Measurements from ENCODE around the gene CHAD.
"Not testable (repeated sequence)": the region's sequence is repeated elsewhere in the genome, so short reads cannot be mapped to it uniquely, and the experiment has no call there.

CHAD gene

DNA sequence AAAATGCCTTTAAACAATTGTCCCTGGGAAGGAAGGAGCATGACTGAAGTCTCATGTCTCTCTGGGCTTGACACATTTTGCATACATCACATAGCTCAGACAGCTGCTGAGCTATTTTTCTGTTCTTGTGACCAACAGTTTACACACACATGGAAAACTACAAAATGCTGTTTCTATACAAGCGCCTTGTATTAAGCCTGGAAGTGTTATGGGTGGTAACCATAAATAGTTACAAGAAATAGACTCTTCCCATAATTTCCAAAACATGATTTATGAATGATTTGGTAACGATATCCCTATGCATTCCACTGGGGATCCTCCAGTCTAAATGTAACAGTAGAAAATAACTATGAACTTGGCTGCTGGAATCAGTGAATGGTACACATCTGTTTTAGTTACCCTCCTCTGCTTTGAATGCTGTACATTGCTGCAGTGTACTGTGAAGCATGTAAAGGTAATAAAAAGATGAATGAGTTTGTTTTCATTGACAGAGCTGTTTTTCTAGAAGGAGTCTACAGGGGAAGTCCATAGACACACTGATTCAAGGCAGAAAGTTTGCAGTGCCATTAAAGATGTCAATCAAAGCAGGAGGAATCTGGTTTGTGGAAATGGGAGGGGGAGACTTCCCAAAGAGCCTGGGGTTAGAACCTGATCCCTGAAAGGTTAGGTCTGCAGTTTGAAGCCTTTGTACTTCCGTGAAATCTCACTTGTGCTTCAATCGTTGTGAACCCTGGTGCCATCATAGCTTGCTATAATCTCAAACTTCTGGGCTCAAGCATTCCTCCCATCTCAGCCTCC, 37.7 kb downstream of the CHAD start:
- DNase-seq (ENCODE audit: low read depth in 1 of 2, low spot score in 1 of 2): no peak

DNA sequence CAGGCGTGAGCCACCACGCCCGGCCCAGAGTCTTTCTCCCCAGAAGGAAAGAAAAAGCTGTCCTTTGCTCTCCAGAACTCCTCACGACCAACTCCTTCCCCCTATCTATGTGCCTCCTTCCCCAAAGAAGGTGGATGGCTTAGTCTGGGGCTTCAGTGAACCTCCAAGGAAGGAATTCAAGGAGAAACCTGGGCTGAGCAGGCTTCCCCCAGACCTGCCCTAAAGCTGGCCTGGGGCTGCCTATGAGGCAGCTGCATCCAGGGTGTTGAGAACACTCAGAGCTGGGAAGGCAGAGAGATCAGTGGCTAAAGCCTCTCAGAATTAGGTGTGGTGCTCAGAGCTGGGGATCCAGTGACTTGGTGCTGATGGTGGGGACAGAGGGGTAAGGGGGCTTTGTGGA, 38.9 kb downstream of the CHAD start:
- no peak for DNase-seq (ENCODE audit: low read depth in 1 of 2, low spot score in 1 of 2)

- no peak for DNase-seq (ENCODE audit: low read depth in 1 of 2, low spot score in 1 of 2)
Observed at GRCh38 chr17:50428831-50429424, 39.8 kb downstream of the CHAD start.

DNA sequence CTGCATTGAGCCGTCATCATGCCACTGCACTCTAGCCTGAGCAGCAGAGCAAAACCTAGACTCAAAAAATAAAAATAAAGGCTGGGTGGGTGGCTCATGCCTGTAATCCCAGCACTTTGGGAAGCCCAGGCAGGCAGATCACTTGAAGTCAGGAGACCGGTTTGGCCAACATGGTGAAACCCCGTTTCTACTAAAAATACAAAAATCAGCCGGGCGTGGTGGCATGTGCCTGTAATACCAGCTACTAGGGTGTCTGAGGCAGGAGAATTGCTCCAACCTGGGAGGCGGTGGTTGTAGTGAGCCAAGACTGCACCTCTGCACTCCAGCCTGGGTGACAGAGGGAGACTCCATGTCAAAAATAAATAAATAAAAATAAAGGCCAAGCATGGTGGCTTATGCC, 40.6 kb downstream of the CHAD start:
- not testable (repeated sequence) for DNase-seq (ENCODE audit: low read depth in 1 of 2, low spot score in 1 of 2)

DNA sequence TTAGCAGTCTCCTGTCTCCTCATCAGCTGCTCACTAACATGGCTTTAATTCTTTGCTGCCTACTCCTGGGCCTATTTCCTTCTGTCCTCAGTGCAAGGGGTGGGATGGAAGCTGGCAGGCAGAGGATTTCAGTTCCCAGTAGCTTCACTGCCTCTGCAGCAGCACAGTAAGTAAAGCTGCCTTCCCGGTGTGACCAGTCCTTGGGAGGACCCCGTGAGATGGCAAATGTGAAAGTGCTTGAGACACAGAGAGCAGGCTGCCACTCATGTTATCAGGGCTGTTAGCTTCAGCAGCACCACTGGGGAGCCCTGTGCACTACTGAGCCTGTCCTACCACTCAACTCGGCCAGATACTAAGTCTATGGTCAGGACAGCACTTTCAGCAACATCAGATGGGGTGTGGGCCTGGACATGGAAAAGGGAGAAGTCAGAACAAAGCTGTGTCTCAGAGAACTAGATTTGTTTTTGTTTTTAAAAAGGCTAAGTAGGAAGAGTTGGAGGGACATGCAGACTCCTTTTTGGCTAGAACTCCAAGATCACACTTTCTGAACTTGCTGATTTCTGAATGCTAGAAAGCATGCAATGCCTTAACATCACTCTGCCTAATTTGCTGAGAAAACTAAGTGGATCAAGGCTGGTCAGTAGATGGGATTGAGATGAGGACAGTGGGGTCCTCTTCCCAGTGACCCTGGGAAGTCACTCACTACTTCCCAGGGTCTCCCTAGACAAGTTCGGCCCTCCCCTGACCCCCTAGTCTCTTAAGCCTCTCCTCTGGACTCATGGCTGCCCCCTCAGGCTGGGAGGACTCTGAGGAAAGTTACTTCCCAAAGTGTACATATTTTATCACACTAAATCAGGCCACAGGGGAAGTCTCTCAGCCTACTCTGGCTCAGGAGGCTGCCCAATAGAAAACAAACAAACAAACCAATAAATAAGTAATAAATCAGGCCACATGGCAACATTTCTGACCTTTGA, 41.6 kb downstream of the CHAD start:
- DNase-seq (ENCODE audit: low read depth in 1 of 2, low spot score in 1 of 2): no peak

DNA sequence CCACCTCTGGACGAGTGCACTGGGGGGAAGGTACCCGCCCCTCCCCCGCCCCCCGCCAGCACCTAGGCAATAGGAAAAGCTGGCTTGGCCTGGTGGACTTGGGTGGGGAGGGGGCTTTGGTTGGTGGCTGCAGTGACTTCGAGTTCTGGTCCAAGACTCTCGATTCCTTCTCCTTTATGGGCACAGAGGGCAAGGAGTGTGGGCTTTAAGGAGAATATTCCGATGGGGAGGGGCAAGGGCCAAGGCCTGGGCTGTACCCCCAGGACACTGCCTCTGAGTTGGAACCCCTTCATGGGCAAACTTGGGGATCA, 42.3 kb downstream of the CHAD start:
- DNase-seq (ENCODE audit: low read depth in 1 of 2, low spot score in 1 of 2): no peak

DNA sequence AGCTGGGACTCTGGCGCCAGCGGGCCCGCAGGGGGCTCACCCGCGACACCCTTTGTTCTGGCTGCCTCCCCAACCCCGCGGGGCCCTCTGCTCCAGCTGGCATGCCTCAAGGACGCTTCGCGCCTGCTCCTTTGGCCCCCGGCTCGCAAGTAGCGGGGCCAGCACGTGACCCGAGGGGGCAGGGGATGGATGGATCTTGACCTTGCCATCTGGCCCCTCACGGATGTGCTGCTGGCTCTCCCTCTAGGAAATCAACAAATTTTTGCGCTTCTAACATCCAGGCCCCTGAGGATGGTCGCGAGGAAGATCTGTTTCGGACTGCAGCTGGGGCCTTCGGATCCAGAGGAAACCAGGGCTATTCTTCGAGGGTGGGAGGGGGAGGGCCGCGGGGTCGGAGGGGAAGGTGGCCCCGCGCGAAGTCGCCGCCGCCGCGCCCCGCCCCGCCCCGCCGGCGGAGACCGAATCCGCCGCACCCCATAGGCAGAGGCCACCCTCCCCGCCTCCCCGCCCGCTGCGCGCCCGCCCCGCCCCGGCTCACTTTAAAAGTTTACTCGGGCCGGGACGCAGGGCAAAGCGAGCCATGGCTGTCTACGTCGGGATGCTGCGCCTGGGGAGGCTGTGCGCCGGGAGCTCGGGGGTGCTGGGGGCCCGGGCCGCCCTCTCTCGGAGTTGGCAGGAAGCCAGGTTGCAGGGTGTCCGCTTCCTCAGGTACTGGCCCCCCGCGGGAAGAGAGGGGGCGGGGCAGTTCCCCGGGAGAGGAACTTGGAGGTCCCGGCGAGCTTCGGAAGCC, 42.8 kb downstream of the CHAD start, which contains the start of gene ACSF2:
Gene ACSF2, plus strand, starts transcription at position 537 of the 790 bp plus-strand sequence. Its CDS starts 44 bp downstream, at position 581.
- peak; percentile 45 to 55 for DNase-seq (ENCODE audit: low read depth in 1 of 2, low spot score in 1 of 2)

- no peak for DNase-seq (ENCODE audit: low read depth in 1 of 2, low spot score in 1 of 2)
Observed at GRCh38 chr17:50424996-50425681, 43.5 kb downstream of the CHAD start.

DNA sequence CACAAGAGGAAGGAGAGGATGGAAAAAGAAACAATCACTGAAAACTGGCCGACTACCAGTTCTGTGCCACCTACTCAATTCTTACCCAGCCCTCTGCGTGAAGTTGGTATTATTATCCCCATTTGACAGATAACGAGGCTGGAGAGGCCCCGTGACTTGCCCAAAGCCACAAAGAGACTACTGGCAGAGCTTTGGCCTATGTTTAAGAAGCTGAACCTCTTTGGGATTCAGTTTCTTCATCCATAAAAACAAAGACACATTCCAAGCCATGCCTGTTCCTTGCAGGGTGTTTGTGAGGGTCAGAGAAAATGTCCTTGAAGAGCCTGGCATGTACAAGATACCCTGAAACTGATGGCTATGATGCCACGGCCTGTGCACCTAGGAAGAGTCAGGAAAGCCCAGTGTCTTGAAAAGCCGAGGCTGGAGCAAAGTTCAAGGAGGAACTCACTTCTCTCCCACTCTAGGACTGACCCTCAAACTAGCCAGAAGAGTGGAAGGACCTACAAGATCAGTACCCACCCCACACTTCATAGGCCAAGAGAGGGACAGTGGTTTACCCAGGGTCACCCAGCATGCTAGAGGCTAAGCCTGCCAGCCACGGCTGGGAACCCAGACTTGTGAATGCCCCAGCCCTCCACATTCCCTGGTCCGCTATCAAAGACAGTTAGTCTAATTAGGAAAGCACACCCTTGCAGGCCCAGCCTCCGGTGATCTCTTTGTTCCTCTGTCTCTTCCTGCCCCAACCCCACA, 44.3 kb downstream of the CHAD start:
- no peak for DNase-seq (ENCODE audit: low read depth in 1 of 2, low spot score in 1 of 2)

DNA sequence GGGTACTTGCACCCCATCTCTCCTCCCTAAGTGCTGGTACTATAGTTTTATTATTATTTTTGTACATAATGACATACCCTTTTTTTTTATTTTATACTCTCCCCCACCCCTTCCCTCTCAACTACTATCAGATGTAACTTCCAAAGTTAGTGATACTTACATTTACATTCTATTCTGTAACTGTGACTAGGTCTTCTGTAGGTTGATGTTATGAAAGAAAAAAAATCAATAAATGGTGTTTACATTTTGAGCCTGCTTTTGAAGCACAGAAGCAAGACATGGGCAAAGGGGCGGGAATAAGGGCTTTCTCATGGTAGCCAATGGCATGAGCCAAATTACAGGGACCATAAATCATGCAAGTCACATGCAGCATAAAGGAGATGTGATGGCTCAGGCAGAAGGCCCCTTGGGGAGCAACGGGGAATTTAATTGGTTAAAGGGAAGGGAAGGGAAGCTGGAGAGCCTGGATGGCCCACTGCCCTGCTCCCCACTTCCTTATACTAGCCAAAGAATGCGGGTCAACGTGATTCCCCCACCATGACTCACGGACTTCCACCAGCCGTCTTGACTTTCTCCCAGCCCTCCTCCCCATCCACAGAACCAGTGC, 45.0 kb downstream of the CHAD start:
- DNase-seq (ENCODE audit: low read depth in 1 of 2, low spot score in 1 of 2): no peak

DNA sequence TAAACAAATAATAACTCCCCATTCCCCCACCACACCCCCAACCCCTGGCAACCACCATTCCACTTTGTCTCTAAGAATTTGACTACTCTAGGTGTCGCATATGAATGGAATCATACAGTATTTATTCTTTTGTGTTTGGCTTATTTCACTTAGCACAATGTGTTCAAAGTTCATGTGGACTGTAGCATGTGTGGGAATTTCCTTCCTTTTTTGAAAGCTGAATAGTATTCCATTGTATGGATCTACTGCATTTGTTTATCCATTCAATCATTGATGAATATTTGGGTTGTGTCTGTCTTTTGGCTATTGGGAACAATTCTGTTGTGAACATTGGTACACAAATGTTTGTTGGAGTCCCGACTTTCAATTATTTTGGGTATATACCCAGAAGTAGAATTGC, 45.9 kb downstream of the CHAD start:
- DNase-seq (ENCODE audit: low read depth in 1 of 2, low spot score in 1 of 2): no peak

DNA sequence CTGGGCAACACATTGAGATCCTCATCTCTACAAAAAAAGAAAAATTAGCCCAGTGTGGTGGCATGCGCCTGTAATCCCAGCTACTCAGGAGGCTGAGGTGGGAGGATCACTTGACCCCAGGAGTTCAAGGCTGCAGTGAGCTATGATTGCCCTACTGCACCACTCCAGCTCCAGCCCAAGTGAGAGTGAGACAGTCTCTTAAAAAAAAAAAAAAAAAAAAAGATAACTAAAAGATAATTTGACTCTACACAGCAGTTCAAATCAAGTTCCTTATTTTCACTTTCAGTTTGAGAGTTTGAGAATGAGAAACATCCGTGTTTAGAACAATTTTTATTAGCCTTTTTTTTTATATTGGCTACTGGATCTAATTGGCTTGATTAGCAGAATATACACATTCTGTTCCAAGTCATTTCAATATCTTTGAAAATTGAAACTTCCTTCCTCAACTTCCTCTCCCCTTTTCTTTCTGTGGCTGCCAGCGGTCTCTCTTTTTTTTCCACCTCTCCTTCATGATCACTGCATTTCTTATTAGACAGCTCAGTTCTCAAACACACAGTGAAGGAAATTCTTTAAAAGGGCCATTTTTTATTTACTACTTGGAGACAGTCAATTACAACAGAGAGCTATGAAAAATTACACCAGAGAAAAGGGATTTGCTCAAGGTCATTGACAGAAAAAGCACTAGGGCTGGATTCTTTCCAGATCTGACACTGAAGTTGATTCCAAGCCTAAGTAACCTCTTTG, 47.2 kb downstream of the CHAD start:
- no peak for DNase-seq (ENCODE audit: low read depth in 1 of 2, low spot score in 1 of 2)

GRCh38 chr17:50420419-50421112, 48.1 kb downstream of the CHAD start:
- no peak for DNase-seq (ENCODE audit: low read depth in 1 of 2, low spot score in 1 of 2)

- not testable (repeated sequence) for DNase-seq (ENCODE audit: low read depth in 1 of 2, low spot score in 1 of 2)
Observed at GRCh38 chr17:50419577-50419976, 49.1 kb downstream of the CHAD start.

- no peak for DNase-seq (ENCODE audit: low read depth in 1 of 2, low spot score in 1 of 2)
Observed at GRCh38 chr17:50414808-50415207, 53.9 kb downstream of the CHAD start.
